HG03159 (cell line): ENCODE data around the gene FOXP1.

Source experiments
- ATAC-seq: cut with Tn5 transposase; IDR thresholded peaks from one replicate; pipeline ENCODE4 v1.9.1; 2021; ENCODE audit warnings: mild to moderate bottlenecking, moderate library complexity; ENCODE audit not compliant: unreplicated experiment

FOXP1 gene

GRCh38 chr3:71565976-71566375 lies 17.6 kb downstream of the FOXP1 start:
- no peak for ATAC-seq

GRCh38 chr3:71565316-71565715 lies 18.2 kb downstream of the FOXP1 start:
- ATAC-seq, result no peak

GRCh38 chr3:71564361-71564760 lies 19.2 kb downstream of the FOXP1 start:
- ATAC-seq, result peak; percentile 55

DNA sequence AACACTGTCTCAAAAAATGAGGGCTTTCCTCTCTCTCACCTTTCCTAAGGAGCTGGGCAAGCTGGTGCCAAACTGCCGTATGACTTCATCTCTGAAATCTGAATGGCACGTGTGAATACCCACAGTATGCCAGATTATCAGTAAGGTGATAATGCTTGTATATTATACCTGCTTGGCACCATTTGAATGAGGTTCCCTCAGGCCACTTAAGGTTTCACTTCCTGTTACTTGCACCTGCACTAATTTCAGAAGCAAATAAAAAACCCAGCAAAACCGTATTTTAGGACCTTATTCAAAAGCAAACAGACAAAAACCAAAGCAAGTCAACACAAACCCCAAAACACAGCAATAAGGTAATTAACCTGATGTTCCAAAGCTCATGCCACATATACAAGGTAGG lies 19.7 kb downstream of the FOXP1 start:
- peak; percentile 89 for ATAC-seq

- no peak for ATAC-seq
Measured at GRCh38 chr3:71562938-71563337, 20.6 kb downstream of the FOXP1 start.

DNA sequence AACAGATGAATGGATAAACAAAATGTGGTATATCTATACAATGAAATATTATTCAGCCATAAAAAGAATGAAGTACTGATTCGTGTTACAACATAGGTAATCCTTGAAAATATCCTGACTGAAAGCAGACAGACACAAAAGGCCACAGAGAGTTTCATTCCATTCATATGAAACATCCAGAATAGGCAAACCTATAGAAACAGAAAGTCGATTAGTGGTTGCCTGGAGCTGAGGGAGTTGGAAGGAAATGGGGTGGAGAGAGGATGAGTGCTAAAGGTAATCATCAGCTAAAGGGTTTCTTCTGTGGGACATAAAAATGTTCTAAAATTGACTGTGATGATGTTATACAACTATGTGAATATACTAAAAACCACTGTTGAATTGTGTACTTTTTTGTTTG lies 22.9 kb downstream of the FOXP1 start:
- ATAC-seq, result no peak

DNA sequence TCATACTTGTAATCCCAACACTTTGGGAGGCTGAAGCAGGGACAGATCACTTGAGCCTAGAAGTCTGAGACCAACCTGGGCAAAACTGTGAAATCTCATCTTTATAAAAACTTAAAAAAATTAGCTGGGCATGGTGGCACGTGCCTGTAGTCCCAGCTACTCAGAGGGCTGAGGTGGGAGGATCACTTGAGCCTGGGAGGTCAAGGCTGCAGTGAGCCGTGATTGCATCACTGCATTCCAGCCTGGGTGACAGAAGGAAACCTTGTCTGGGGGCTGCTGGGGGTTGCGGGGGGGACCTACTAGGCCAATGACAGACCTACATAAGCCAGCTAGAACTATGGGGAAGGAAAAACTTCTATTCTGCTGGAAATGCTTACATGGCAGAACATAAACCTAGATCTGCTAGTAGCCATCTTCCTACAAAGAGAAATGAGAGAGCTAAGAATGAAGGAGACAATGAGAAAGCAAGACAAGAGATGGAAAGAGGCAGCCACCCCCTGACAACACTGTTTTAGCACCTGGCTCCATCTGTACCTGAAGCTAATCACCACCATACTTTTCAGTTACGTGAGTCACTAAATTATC lies 23.9 kb downstream of the FOXP1 start:
- ATAC-seq, result no peak

GRCh38 chr3:71559021-71559420 lies 24.5 kb downstream of the FOXP1 start:
- no peak for ATAC-seq

GRCh38 chr3:71554649-71555048 lies 28.9 kb downstream of the FOXP1 start:
- no peak for ATAC-seq

GRCh38 chr3:71551311-71551919 lies 32.1 kb downstream of the FOXP1 start:
- no peak for ATAC-seq

- ATAC-seq, result no peak
Measured at GRCh38 chr3:71549951-71550350, 33.6 kb downstream of the FOXP1 start.

DNA sequence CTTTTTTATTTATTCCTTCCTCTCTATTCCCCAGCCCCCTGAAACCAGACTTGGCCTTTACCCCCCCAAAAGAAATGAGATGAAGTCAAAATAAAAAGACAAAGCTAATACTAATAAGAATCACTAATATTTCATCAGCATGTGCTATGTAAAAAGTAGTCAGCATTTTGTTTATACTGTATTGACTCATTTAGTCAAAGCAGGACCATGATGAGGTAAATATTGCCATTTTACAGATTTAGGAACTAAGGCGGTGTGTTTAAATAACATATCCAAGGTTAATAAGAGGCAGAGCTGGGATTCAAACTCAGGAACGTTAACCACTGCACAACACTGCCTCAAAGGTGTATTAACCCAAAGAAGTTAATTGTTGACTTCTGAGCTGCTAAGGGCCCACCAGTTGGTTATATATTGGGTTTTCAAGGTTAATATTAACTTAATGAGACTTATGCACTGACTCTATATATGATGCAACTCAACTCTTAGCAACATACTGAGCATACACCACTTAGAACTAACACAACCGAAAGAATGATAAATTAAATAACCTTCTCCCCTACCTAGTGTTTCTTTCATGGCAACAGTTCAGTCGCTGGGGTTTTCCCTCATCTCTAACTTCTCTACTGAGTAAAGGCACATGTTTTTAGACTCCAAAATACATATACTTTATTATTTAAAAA lies 34.7 kb downstream of the FOXP1 start:
- ATAC-seq, result peak; percentile 90

- no peak for ATAC-seq
Measured at GRCh38 chr3:71547249-71548198, 36.0 kb downstream of the FOXP1 start.

GRCh38 chr3:71546821-71547220 lies 36.7 kb downstream of the FOXP1 start:
- ATAC-seq, result no peak

GRCh38 chr3:71545330-71545729 lies 38.2 kb downstream of the FOXP1 start:
- ATAC-seq, result no peak

- ATAC-seq, result peak; percentile 25
Measured at GRCh38 chr3:71543371-71544016, 40.0 kb downstream of the FOXP1 start.

DNA sequence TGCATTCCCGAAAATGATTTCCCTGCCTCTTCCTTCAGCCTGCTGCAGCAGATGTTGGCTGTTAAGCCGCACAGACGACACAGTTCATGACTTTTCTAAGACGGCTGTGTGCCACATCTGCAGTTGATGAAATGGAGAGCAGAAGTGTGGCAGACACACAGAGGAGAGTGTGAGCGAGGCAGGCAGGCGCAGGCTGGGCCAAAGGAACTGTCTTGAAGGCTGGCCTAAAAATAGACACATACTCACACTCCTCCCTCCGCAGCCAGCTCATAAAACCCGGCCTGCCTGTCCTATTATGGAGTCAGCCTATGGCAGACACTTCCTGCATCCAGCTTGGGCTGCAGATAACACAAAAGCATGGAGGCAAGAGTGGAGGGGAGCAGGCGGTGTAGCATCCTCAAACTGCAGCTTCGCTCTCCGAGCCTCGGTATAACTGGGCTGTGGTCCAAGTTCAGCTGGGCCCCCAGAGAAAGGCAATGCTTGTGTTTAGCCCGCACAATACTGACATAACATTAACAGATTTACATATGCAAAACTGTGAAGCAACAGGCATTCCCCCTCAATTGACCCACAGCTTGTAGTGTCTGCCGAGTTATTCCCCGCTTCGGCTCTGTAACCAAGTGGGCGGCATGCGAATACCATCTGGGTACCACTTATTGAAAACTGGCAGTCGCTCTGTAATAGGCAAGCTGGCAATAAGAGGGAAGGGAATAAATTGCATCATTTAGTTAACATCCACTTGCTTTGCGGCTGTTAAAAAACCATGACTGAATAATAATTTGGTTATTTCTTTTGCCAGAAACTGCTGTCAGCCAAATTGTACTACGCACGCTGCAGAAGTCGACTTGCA lies 40.8 kb downstream of the FOXP1 start:
- ATAC-seq, result peak; percentile 74

GRCh38 chr3:71541313-71541712 lies 42.2 kb downstream of the FOXP1 start:
- ATAC-seq, result no peak

DNA sequence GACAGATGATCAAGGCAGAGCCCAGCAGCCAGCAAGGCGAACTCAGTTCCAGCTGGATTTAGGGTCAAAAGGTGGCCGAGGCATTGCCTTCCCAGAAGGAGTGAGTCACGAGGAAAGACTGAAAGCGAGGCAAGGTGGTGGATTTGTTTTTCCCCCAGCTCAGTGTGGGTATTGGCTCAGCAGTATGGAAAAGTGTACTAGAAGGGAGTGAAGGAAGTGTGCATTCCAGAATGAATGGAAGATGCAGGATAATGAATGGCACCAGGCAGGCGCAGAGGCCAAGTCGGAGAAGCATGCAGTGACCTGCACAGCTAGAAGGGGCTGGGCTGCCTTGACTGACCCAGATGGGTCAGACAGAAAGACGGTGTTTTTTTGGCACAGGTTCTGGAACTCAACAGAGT lies 46.3 kb downstream of the FOXP1 start:
- no peak for ATAC-seq

DNA sequence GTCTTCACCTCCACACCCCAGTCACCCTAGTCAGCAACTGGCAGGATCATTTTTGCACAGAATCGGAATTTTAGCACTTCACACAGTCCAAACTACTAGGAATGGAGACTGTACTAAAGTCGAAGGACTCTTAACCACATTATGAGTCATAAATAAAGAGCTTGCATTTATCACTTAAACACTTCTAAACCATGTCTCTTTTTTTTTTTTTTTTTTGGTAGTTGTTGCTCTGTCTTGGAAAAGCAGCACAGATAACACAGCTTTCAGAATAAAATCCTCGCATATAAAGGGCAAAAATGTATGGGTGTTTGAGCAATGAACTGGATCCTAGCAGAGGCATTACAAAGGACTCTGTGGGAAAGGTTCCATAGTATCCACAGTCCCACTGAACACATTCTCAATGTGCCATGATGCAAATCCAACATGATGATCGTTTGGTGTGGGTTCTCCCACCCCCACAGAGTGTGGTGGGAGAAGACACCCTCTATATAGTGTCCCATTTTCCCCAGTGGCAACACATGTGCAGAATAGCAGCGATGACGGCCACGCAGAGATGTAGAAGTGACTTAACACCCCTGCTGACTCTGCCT lies 47.1 kb downstream of the FOXP1 start:
- ATAC-seq, result no peak
